Endodermal cell (in vitro differentiated cells): ENCODE data around the gene CRTC1. TPM values are rescaled to one million over a fixed set of nuclear protein-coding genes. Genes with fewer than 3 reads are reported as not detected.

ENCODE experiments used
- DNase-seq: peaks from one replicate; pipeline ENCODE4 v3.0.0-alpha.2; 2017
- H3K27ac ChIP-seq: 2 replicates; pipeline ENCODE4 v1.5.1; 2013; ENCODE audit warnings: mild to moderate bottlenecking, low read depth, low read length, moderate library complexity
- H3K27me3 ChIP-seq: 2 replicates; pipeline ENCODE4 v1.6.1; 2013; ENCODE audit warnings: mild to moderate bottlenecking, low read length, moderate library complexity; ENCODE audit not compliant: insufficient read depth, control insufficient read depth, poor library complexity, severe bottlenecking
- H3K36me3 ChIP-seq: 2 replicates; pipeline ENCODE4 v1.7.0; 2013; ENCODE audit warnings: mild to moderate bottlenecking, low read length, moderate library complexity; ENCODE audit not compliant: control insufficient read depth, insufficient read depth
- H3K4me1 ChIP-seq: one replicate; pipeline ENCODE4 v1.7.0; 2013; ENCODE audit warnings: low read length; ENCODE audit not compliant: control insufficient read depth, insufficient read depth
- H3K4me3 ChIP-seq: 2 replicates; pipeline ENCODE4 v1.5.1; 2013; ENCODE audit warnings: mild to moderate bottlenecking, low read length, moderate library complexity
- H3K9ac ChIP-seq: 2 replicates; pipeline ENCODE4 v1.6.1; 2013; ENCODE audit warnings: mild to moderate bottlenecking, low read length, moderate library complexity; ENCODE audit not compliant: poor library complexity, severe bottlenecking; ENCODE audit errors: extremely low read depth
- H3K9me3 ChIP-seq: 2 replicates; pipeline ENCODE4 v1.6.1; 2013; ENCODE audit warnings: mild to moderate bottlenecking, low read length, moderate library complexity; ENCODE audit not compliant: control insufficient read depth
- H3K27ac Mint-ChIP-seq: 2 replicates; pipeline ENCODE4 v1.8.0; 2020; ENCODE audit warnings: mixed read lengths
- H3K27me3 Mint-ChIP-seq: 2 replicates; pipeline ENCODE4 v1.8.0; 2021; ENCODE audit warnings: mild to moderate bottlenecking, mixed read lengths; ENCODE audit not compliant: insufficient read depth
- H3K36me3 Mint-ChIP-seq: 2 replicates; pipeline ENCODE4 v1.8.0; 2020; ENCODE audit warnings: low read depth, mixed read lengths
- H3K4me1 Mint-ChIP-seq: 2 replicates; pipeline ENCODE4 v1.8.0; 2020; ENCODE audit warnings: mixed read lengths
- H3K4me3 Mint-ChIP-seq: 2 replicates; pipeline ENCODE4 v1.8.0; 2020; ENCODE audit warnings: mild to moderate bottlenecking, moderate library complexity, mixed read lengths
- H3K9me3 Mint-ChIP-seq: 2 replicates; pipeline ENCODE4 v1.8.0; 2020; ENCODE audit warnings: mild to moderate bottlenecking, mixed read lengths
- WGBS, 2 experiments: methylation state at CpG; one replicate each; pipeline versions ENCODE4 v1.1.5 to v1.1.7; 2013; ENCODE audit warnings: missing lambda C conversion rate in 2 of 2, mixed read lengths in 1 of 2; ENCODE audit not compliant: insufficient coverage in 1 of 2, insufficient read length in 1 of 2; 5-methylcytosine and 5-hydroxymethylcytosine counted together
- total RNA-seq, 2 donors: library from RNA; stranded (reverse); fragmentation: NEBNext Ultra II Directional in 1 of 2; extraction: Animal tissue kit (Norgen Biotek cat#: 25700) in 1 of 2; gene quantifications; 2 replicates in 1 of 2; 3 replicates in 1 of 2; pipeline ENCODE4 v1.2.1, GENCODE V29; 2021
- TF ChIP-seq, protein P1 (sequence below): fragments of 200-600 bp; sonication (generic); conservative IDR thresholded peaks from 2 replicates; pipeline ENCODE4 v1.5.0; 2021; ENCODE audit warnings: antibody characterized with exemption, mild to moderate bottlenecking

The CRTC1 gene
- total RNA-seq, 2 donors from 2014 or later = 26.6 to 29.7 TPM

DNA sequence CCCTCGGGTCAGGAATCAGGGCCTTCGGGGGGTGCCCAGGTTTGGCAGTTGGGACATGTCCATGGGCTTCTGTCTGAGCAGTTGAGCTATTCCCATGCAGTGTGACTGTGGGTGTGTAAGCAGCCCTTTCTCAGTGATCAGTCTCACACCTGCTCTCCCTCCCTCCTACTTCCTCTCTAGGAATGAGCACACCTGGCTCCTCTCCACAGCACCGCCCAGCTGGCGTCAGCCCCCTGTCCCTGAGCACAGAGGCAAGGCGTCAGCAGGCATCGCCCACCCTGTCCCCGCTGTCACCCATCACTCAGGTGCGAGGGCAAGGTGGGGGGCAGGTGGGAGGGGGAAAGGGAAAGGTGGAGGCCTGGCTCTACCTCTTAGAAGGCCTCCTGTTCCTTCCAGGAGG is 81.7 kb downstream of the CRTC1 start:
- peaks cover 21% of the 10 kb centered on the region for H3K27me3 Mint-ChIP-seq
- 92 to 93% methylated on average over 2 to 8 of the region's 8 CpGs for WGBS, 2 experiments
- no peaks in the 10 kb centered on the region for H3K27me3 ChIP-seq
- H3K4me3 ChIP-seq = no peak overlapping the region
- H3K4me1 ChIP-seq = no peaks in the 10 kb centered on the region
- no peaks in the 10 kb centered on the region for H3K36me3 ChIP-seq
- no peaks in the 10 kb centered on the region for H3K9me3 Mint-ChIP-seq
- H3K27ac ChIP-seq = no peak overlapping the region
- H3K4me1 Mint-ChIP-seq = no peaks in the 10 kb centered on the region
- DNase-seq = no peak
- no peak overlapping the region for H3K9ac ChIP-seq
- H3K27ac Mint-ChIP-seq = no peak overlapping the region
- TF ChIP-seq, protein P1, sequence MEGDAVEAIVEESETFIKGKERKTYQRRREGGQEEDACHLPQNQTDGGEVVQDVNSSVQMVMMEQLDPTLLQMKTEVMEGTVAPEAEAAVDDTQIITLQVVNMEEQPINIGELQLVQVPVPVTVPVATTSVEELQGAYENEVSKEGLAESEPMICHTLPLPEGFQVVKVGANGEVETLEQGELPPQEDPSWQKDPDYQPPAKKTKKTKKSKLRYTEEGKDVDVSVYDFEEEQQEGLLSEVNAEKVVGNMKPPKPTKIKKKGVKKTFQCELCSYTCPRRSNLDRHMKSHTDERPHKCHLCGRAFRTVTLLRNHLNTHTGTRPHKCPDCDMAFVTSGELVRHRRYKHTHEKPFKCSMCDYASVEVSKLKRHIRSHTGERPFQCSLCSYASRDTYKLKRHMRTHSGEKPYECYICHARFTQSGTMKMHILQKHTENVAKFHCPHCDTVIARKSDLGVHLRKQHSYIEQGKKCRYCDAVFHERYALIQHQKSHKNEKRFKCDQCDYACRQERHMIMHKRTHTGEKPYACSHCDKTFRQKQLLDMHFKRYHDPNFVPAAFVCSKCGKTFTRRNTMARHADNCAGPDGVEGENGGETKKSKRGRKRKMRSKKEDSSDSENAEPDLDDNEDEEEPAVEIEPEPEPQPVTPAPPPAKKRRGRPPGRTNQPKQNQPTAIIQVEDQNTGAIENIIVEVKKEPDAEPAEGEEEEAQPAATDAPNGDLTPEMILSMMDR = no peak
- H3K4me3 Mint-ChIP-seq = no peak overlapping the region
- H3K36me3 Mint-ChIP-seq = no peaks in the 10 kb centered on the region
- H3K9me3 ChIP-seq = no peaks in the 10 kb centered on the region

DNA sequence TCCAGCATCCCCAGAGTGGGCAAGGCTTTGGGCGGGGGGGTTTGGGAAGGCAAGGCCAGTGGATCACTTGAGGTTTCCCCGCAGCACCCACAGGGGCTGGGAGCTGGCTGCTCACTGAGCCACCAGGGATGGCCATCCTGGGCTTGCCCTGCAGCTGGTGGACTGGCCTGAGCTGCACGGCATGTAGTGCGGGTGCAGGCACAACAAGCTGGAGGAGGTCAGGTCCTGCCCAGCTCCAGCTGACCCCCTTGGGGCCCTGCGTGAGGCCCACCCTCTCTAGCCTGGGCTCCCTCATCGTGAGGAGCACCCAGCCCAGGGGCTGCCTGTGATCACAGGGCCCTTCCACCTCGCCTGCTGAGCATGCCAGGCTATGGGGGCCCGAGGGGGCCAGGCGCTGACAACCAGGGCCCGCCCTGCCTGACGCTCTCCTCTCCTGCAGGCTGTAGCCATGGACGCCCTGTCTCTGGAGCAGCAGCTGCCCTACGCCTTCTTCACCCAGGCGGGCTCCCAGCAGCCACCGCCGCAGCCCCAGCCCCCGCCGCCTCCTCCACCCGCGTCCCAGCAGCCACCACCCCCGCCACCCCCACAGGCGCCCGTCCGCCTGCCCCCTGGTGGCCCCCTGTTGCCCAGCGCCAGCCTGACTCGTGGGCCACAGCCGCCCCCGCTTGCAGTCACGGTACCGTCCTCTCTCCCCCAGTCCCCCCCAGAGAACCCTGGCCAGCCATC is 84.7 kb downstream of the CRTC1 start:
- H3K9me3 ChIP-seq = no peaks in the 10 kb centered on the region
- no peaks in the 10 kb centered on the region for H3K36me3 Mint-ChIP-seq
- H3K27me3 Mint-ChIP-seq = peaks cover 46% of the 10 kb centered on the region
- TF ChIP-seq, protein P1 = peak; percentile 50
- peak overlapping the region; percentile 36 for H3K27ac ChIP-seq
- H3K4me1 Mint-ChIP-seq = no peaks in the 10 kb centered on the region
- WGBS, 2 experiments = 84 to 98% methylated on average over 7 to 21 of the region's 30 CpGs
- no peak overlapping the region for H3K9ac ChIP-seq
- H3K4me1 ChIP-seq = no peaks in the 10 kb centered on the region
- no peaks in the 10 kb centered on the region for H3K36me3 ChIP-seq
- no peak overlapping the region for H3K4me3 Mint-ChIP-seq
- DNase-seq = peak; percentile 69
- no peaks in the 10 kb centered on the region for H3K9me3 Mint-ChIP-seq
- H3K27me3 ChIP-seq = peaks cover 16% of the 10 kb centered on the region
- no peak overlapping the region for H3K27ac Mint-ChIP-seq
- H3K4me3 ChIP-seq = no peak overlapping the region

DNA sequence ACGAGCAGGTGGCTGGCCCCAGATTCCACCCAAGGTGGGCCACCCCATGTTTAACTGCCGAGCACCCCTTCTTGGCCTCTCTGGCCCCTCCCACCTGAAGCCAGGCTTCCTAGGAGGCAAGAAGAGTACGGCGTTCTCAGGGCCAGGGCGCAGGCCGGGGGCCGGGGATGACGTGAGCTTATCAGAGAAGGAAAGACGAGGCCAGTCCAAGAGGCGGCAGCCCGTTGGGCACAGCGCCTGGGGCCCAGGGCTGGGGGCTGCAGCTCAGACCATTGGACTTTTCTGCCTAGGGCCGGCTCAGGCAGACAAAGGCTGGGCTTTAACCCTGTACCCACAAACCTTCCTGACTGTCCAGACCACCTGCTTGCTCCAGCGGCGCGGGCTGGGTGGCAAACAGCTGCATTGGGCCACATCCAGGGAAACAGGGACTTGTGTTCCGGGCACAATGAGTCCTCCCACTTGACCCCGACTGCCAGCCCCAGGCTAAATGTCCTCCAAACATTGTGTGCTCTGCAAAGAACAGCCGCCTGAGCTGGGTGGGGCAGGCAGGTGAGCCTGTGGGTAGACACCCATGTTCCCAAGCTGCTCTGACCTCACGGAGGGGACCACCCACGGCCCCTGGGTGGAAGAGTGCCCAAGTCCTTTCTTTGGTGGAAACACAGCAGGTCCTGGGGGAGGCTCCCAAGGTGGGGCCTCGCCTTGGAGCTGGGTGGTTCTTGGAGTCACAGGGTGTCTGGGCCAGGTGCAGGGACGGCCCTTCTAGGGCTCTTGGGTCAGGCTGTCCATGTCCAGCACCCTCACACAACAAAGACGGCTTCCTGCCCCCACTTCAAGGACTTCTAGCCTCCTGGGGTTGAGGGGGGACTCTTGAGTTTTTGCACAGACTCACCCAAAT is 85.8 kb downstream of the CRTC1 start:
- Mint-ChIP-seq H3K9me3 (no peaks in the 10 kb centered on the region), H3K36me3 (no peaks in the 10 kb centered on the region), H3K4me1 (no peaks in the 10 kb centered on the region), H3K27me3 (peaks cover 48% of the 10 kb centered on the region), H3K4me3 (no peak overlapping the region), H3K27ac (no peak overlapping the region)
- Histone ChIP-seq H3K27me3 (peaks cover 27% of the 10 kb centered on the region), H3K9ac (no peak overlapping the region), H3K27ac (no peak overlapping the region), H3K9me3 (no peaks in the 10 kb centered on the region), H3K4me3 (no peak overlapping the region), H3K36me3 (no peaks in the 10 kb centered on the region), H3K4me1 (no peaks in the 10 kb centered on the region)
- DNase-seq = no peak
- TF ChIP-seq, protein P1 = no peak
- WGBS, 2 experiments = 93% methylated on average over 20 to 24 of the region's 24 CpGs
